Right ventricle myocardium superior (tissue), 1 donor: ENCODE measurements around the gene CLNK. TPM values are rescaled to one million over a fixed set of nuclear protein-coding genes. Genes with fewer than 3 reads are reported as not detected.
"Not testable (repeated sequence)": the region's sequence is repeated elsewhere in the genome, so short reads cannot be mapped to it uniquely, and the experiment has no call there.

Experiments used
- ATAC-seq: fragments of 200-7000 bp; cut with Tn5 transposase; one replicate; pipeline ENCODE4 v1.9.1; 2020; ENCODE audit warnings: mild to moderate bottlenecking; ENCODE audit not compliant: poor library complexity
- DNase-seq: peaks from one replicate; pipeline ENCODE4 v3.0.0-alpha.2; 2020
- intact Hi-C: fragments of 100-400 bp; cut with DNase I; formaldehyde crosslinking; loops from one replicate; pipeline ENCODE4 v1.11.2; 2022
- total RNA-seq: library from RNA; stranded (reverse); fragmentation: NEBNext Ultra II Directional; extraction: Animal tissue kit (Norgen Biotek cat#: 25700); gene quantifications from one replicate; pipeline ENCODE4 v1.2.1, GENCODE V29; 2021
- donor health status: DM: no; HTN: yes; CAD: no; lungs with severe emphysema.

CLNK gene
- total RNA-seq, 1 donor from 2014 or later, result not detected

- DNase-seq, result no peak
- intact Hi-C loops, result no loop called here
Measured at GRCh38 chr4:10623862-10624261, 60.7 kb downstream of the CLNK start.

GRCh38 chr4:10623241-10623640 lies 61.3 kb downstream of the CLNK start:
- ATAC-seq, result no peak
- intact Hi-C loops, result no loop called here
- DNase-seq, result no peak

More at GRCh38 chr4:10623862-10624261, 60.7 kb downstream of the CLNK start:
- ATAC-seq, result no peak

GRCh38 chr4:10622728-10623127 lies 61.8 kb downstream of the CLNK start:
- no peak for DNase-seq
- no peak for ATAC-seq
- intact Hi-C loops, result no loop called here

GRCh38 chr4:10620935-10621488 lies 63.6 kb downstream of the CLNK start:
- intact Hi-C loops, result no loop called here
- ATAC-seq, result no peak
- DNase-seq, result no peak

- DNase-seq, result no peak
- ATAC-seq, result no peak
- intact Hi-C loops, result no loop called here
Measured at GRCh38 chr4:10619855-10620254, 64.7 kb downstream of the CLNK start.

- intact Hi-C loops, result no loop called here
- ATAC-seq (no peak), DNase-seq (no peak)
Measured at GRCh38 chr4:10619220-10619619, 65.3 kb downstream of the CLNK start.

GRCh38 chr4:10614926-10615325 lies 69.6 kb downstream of the CLNK start:
- intact Hi-C loops, DNase-seq: not testable (repeated sequence)

GRCh38 chr4:10613926-10614478 lies 70.6 kb downstream of the CLNK start:
- DNase-seq, result no peak
- intact Hi-C loops, result no loop called here
- ATAC-seq, result no peak

More at GRCh38 chr4:10614926-10615325, 69.6 kb downstream of the CLNK start:
- ATAC-seq, result not testable (repeated sequence)

GRCh38 chr4:10612476-10612875 lies 72.1 kb downstream of the CLNK start:
- no peak for DNase-seq
- no peak for ATAC-seq
- intact Hi-C loops, result no loop called here

GRCh38 chr4:10611673-10612072 lies 72.9 kb downstream of the CLNK start:
- intact Hi-C loops, result no loop called here
- ATAC-seq, result no peak
- DNase-seq, result no peak

- no peak for DNase-seq
- ATAC-seq, result no peak
- intact Hi-C loops, result no loop called here
Measured at GRCh38 chr4:10608501-10609219, 75.9 kb downstream of the CLNK start.

GRCh38 chr4:10607206-10607605 lies 77.4 kb downstream of the CLNK start:
- ATAC-seq (no peak), DNase-seq (no peak)
- intact Hi-C loops, result no loop called here

GRCh38 chr4:10606483-10607155 lies 77.9 kb downstream of the CLNK start:
- intact Hi-C loops, result no loop called here
- no peak for DNase-seq
- no peak for ATAC-seq

GRCh38 chr4:10605746-10606482 lies 78.7 kb downstream of the CLNK start:
- intact Hi-C loops, result no loop called here
- no peak for ATAC-seq

GRCh38 chr4:10605031-10605430 lies 79.5 kb downstream of the CLNK start:
- intact Hi-C loops, result no loop called here
- ATAC-seq (no peak), DNase-seq (no peak)

More at GRCh38 chr4:10605746-10606482, 78.7 kb downstream of the CLNK start:
- DNase-seq, result no peak

- intact Hi-C loops, result no loop called here
- DNase-seq (no peak), ATAC-seq (no peak)
Measured at GRCh38 chr4:10599574-10599973, 85.0 kb downstream of the CLNK start.

- intact Hi-C loops, result no loop called here
- no peak for DNase-seq
- ATAC-seq, result no peak
Measured at GRCh38 chr4:10598829-10599228, 85.7 kb downstream of the CLNK start.

- DNase-seq, result no peak
- no peak for ATAC-seq
- intact Hi-C loops, result no loop called here
Measured at GRCh38 chr4:10596586-10597290, 87.8 kb downstream of the CLNK start.
